K562 (cell line): Measurements from ENCODE around the gene SLX4IP. TPM values are rescaled to one million over a fixed set of nuclear protein-coding genes. Genes with fewer than 3 reads are reported as not detected.

Source experiments
- ASH1L ChIP-seq: fragments of 450-650 bp; IDR thresholded peaks from 2 replicates; pipeline ENCODE4 v1.6.1; 2018; ENCODE audit warnings: borderline replicate concordance, mild to moderate bottlenecking, low read depth; ENCODE audit not compliant: partially characterized antibody
- BHLHE40 ChIP-seq: IDR thresholded peaks from 2 replicates; pipeline ENCODE4 v1.6.1; 2011; ENCODE audit warnings: low read length, improper control_type of control experiment
- BRD9 ChIP-seq: fragments of 450-650 bp; IDR thresholded peaks from 2 replicates; pipeline ENCODE4 v1.6.1; 2018; ENCODE audit warnings: low read depth; ENCODE audit not compliant: partially characterized antibody
- KLF16 ChIP-seq: IDR thresholded peaks from 2 replicates; pipeline ENCODE4 v1.6.1; 2016; ENCODE audit warnings: antibody characterized with exemption
- SAFB2 ChIP-seq: fragments of 200-400 bp; formaldehyde crosslinking; IDR thresholded peaks from 2 replicates; pipeline ENCODE4 v1.6.1; 2018; ENCODE audit warnings: borderline replicate concordance, low read length, low read depth, moderate library complexity; ENCODE audit not compliant: severe bottlenecking
- SMARCC2 ChIP-seq: fragments of 450-650 bp; IDR thresholded peaks from 2 replicates; pipeline ENCODE4 v1.6.1; 2017; ENCODE audit warnings: antibody characterized with exemption, moderate library complexity, mild to moderate bottlenecking, low read depth
- SRF ChIP-seq, 2 experiments: fragments of 250-450, 450-650 bp in 1 of 2; sonication (Bioruptor Pico) in 1 of 2; sonication (generic) in 1 of 2; formaldehyde crosslinking; IDR thresholded peaks; 2 replicates each; pipeline versions ENCODE4 v1.5.0 to v1.5.1; 2020 to 2022; ENCODE audit warnings: mild to moderate bottlenecking in 1 of 2, missing genetic modification reagents in 1 of 2
- TAF7 ChIP-seq: fragments of 450-650 bp; IDR thresholded peaks from 2 replicates; pipeline ENCODE4 v1.6.1; 2016; ENCODE audit warnings: missing genetic modification characterization, missing compliant biosample characterization
- TCF7 ChIP-seq: sonication (generic); IDR thresholded peaks from 2 replicates; pipeline ENCODE4 v1.6.1; 2016; ENCODE audit warnings: antibody characterized with exemption, borderline replicate concordance
- ZBTB11 ChIP-seq, 3 experiments: fragments of 200-800 bp in 1 of 3; fragments of 250-450 bp in 1 of 3; fragments of 450-650 bp in 1 of 3; sonication (Bioruptor Pico) in 1 of 3; sonication (Bioruptor generic) in 1 of 3; formaldehyde crosslinking in 1 of 3; IDR thresholded peaks; 2 replicates each; pipeline versions ENCODE4 v1.6.1 to v1.8.0; 2016 to 2022; ENCODE audit warnings: mild to moderate bottlenecking in 2 of 3, missing genetic modification characterization in 2 of 3, missing compliant biosample characterization in 1 of 3, moderate library complexity in 1 of 3
- ZHX1 ChIP-seq: fragments of 150-350 bp; conservative IDR thresholded peaks from 2 replicates; pipeline ENCODE4 v1.6.1; 2014; ENCODE audit warnings: low read length
- ZNF133 ChIP-seq: fragments of 250-450 bp; sonication (Bioruptor Pico); IDR thresholded peaks from 2 replicates; pipeline ENCODE4 v1.4.0; 2020; ENCODE audit warnings: mild to moderate bottlenecking
- ZNF197 ChIP-seq: fragments of 200-800 bp; sonication (Bioruptor generic); IDR thresholded peaks from 2 replicates; pipeline ENCODE4 v1.6.1; 2016; ENCODE audit warnings: low read depth, missing genetic modification characterization, missing compliant biosample characterization
- ZNF324 ChIP-seq: fragments of 250-450 bp; sonication (Bioruptor Pico); IDR thresholded peaks from 2 replicates; pipeline ENCODE4 v1.4.0; 2020; ENCODE audit warnings: mild to moderate bottlenecking
- ZNF41 ChIP-seq: fragments of 250-450 bp; sonication (Bioruptor Pico); conservative IDR thresholded peaks from 2 replicates; pipeline ENCODE4 v1.4.0; 2020; ENCODE audit warnings: mild to moderate bottlenecking
- polyA plus RNA-seq, 8 experiments: library from polyadenylated mRNA; depleted of rRNA in 4 of 8; stranded (reverse) in 5 of 8; unstranded in 3 of 8; fragments of >200 nt; fragmentation: Nextera tagmentation in 2 of 8; fragmentation: Illumina TruSeq in 1 of 8; extraction: Ambion mirVana in 2 of 8; extraction: Trizol in 1 of 8; gene quantifications; 2 replicates each; pipeline versions ENCODE4 v1.2.1 to v1.2.3, GENCODE V29; 2011 to 2014; ENCODE audit warnings: inconsistent platforms in 1 of 8, missing spikeins in 1 of 8
- total RNA-seq, 7 experiments: library from RNA; depleted of rRNA in 6 of 7; stranded (reverse); fragments of >200 nt in 6 of 7; fragmentation: Illumina TruSeq in 2 of 7; extraction: Trizol in 2 of 7; gene quantifications; 2 replicates each; pipeline versions ENCODE4 v1.2.1 to v1.2.3, GENCODE V29; 2011 to 2021; ENCODE audit warnings: low replicate concordance in 1 of 7
- TF ChIP-seq, protein P1 (sequence below): fragments of 250-450 bp; sonication (Bioruptor Pico); IDR thresholded peaks from 2 replicates; pipeline ENCODE4 v1.4.0; 2020; ENCODE audit warnings: mild to moderate bottlenecking
- TF ChIP-seq, protein P2 (sequence below): sonication (generic); formaldehyde crosslinking; IDR thresholded peaks from 2 replicates; pipeline ENCODE4 v1.5.0; 2020; ENCODE audit warnings: missing genetic modification reagents
- TF ChIP-seq, protein P3 (sequence below), 2 experiments: fragments of 450-650 bp in 1 of 2; sonication (generic) in 1 of 2; formaldehyde crosslinking; conservative IDR thresholded peaks; 2 replicates each; pipeline versions ENCODE4 v1.4.0 to v1.8.1; 2020 to 2022; ENCODE audit warnings: mild to moderate bottlenecking in 1 of 2, missing genetic modification reagents in 1 of 2

The SLX4IP gene
- total and polyA plus RNA-seq, 9 of the 15 experiments (the other 6 are each of a cell fraction or from before 2014, with no cell fraction given), result 1.5 to 5.9 (median 3.5) TPM

GRCh38 chr20:10511509-10512251 is 76.6 kb downstream of the SLX4IP start (continued):
- no peak for TF ChIP-seq ZHX1
- peak; percentile 98 for TF ChIP-seq BHLHE40
- TF ChIP-seq SRF (CRISPR knock-in tag; IDR thresholded peaks at IDR 0.05), result peak in 1 of 2 experiments; percentile 24; a peak in 1 of 4 replicates
- TF ChIP-seq, protein P1, sequence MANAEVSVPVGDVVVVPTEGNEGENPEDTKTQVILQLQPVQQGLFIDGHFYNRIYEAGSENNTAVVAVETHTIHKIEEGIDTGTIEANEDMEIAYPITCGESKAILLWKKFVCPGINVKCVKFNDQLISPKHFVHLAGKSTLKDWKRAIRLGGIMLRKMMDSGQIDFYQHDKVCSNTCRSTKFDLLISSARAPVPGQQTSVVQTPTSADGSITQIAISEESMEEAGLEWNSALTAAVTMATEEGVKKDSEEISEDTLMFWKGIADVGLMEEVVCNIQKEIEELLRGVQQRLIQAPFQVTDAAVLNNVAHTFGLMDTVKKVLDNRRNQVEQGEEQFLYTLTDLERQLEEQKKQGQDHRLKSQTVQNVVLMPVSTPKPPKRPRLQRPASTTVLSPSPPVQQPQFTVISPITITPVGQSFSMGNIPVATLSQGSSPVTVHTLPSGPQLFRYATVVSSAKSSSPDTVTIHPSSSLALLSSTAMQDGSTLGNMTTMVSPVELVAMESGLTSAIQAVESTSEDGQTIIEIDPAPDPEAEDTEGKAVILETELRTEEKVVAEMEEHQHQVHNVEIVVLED (CRISPR knock-in tag), result no peak
- TF ChIP-seq ASH1L, result no peak
- peak; percentile 60 for TF ChIP-seq BRD9
- TF ChIP-seq, protein P2, sequence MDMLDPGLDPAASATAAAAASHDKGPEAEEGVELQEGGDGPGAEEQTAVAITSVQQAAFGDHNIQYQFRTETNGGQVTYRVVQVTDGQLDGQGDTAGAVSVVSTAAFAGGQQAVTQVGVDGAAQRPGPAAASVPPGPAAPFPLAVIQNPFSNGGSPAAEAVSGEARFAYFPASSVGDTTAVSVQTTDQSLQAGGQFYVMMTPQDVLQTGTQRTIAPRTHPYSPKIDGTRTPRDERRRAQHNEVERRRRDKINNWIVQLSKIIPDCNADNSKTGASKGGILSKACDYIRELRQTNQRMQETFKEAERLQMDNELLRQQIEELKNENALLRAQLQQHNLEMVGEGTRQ (CRISPR knock-in tag), result peak; percentile 93
- TF ChIP-seq ZNF324 (CRISPR knock-in tag), result no peak
- TF ChIP-seq, protein P3, sequence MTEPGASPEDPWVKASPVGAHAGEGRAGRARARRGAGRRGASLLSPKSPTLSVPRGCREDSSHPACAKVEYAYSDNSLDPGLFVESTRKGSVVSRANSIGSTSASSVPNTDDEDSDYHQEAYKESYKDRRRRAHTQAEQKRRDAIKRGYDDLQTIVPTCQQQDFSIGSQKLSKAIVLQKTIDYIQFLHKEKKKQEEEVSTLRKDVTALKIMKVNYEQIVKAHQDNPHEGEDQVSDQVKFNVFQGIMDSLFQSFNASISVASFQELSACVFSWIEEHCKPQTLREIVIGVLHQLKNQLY (CRISPR knock-in tag; conservative IDR thresholded peaks at IDR 0.05), result no peak
- TF ChIP-seq TCF7, result no peak
- no peak for TF ChIP-seq ZNF197 (CRISPR knock-in tag)
- TF ChIP-seq ZNF133, result no peak
- no peak for TF ChIP-seq ZBTB11 (CRISPR knock-in tag; IDR thresholded peaks at IDR 0.05)
- TF ChIP-seq KLF16, result no peak
- no peak for TF ChIP-seq TAF7
- no peak for TF ChIP-seq ZNF41
- TF ChIP-seq SAFB2, result no peak
- peak; percentile 86 for TF ChIP-seq SMARCC2
